ENCODE data around the gene HSF4.

- TF ChIP-seq EZH2 (IDR thresholded peaks at IDR 0.05): no peak
- no peak for TF ChIP-seq POLR2AphosphoS5 (IDR thresholded peaks at IDR 0.05; ENCODE audit: borderline replicate concordance, low read depth, low read length)
- no peak for TF ChIP-seq FOXP2 (optimal IDR thresholded peaks at IDR 0.05; ENCODE audit: control extremely low read depth, extremely low read length, insufficient read depth)
These were observed 9.0 kb upstream of the HSF4 start for GRCh38 chr16:67155295-67156142.

Data from SK-N-MC (cell line).